H9 (cell line): ENCODE measurements around the gene HCN1. TPM values are rescaled to one million over a fixed set of nuclear protein-coding genes. Genes with fewer than 3 reads are reported as not detected.
"Not testable (repeated sequence)": the region's sequence is repeated elsewhere in the genome, so short reads cannot be mapped to it uniquely, and the experiment has no call there.

ENCODE experiments used
- DNase-seq: peaks from one replicate; pipeline ENCODE4 v3.0.0-alpha.2; 2017
- H2AFZ ChIP-seq: one replicate; pipeline ENCODE4 v1.6.1; 2013; ENCODE audit warnings: mild to moderate bottlenecking, low read length, control low read depth, moderate library complexity
- H2AK5ac ChIP-seq: 2 replicates; pipeline ENCODE4 v1.6.1; 2013; ENCODE audit warnings: low read length, control low read depth, mixed read lengths; ENCODE audit not compliant: insufficient read length
- H2BK120ac ChIP-seq: one replicate; pipeline ENCODE4 v1.6.1; 2013; ENCODE audit warnings: low read depth, mild to moderate bottlenecking, low read length, control low read depth, inconsistent platforms; ENCODE audit not compliant: poor library complexity, severe bottlenecking
- H2BK12ac ChIP-seq: 2 replicates; pipeline ENCODE4 v1.6.1; 2013; ENCODE audit warnings: low read length, control low read depth, mixed read lengths, low read depth; ENCODE audit not compliant: insufficient read length
- H2BK15ac ChIP-seq: 2 replicates; pipeline ENCODE4 v1.6.1; 2013; ENCODE audit warnings: low read depth, low read length, control low read depth
- H2BK20ac ChIP-seq: one replicate; pipeline ENCODE4 v1.6.1; 2013; ENCODE audit warnings: low read depth, mild to moderate bottlenecking, low read length, control low read depth, inconsistent platforms; ENCODE audit not compliant: poor library complexity, severe bottlenecking
- H2BK5ac ChIP-seq: 2 replicates; pipeline ENCODE4 v1.6.1; 2013; ENCODE audit warnings: low read length, control low read depth, mixed read lengths; ENCODE audit not compliant: insufficient read length
- H3K14ac ChIP-seq: 2 replicates; pipeline ENCODE4 v1.6.1; 2013; ENCODE audit warnings: low read length, control low read depth; ENCODE audit not compliant: insufficient read depth
- H3K18ac ChIP-seq: 2 replicates; pipeline ENCODE4 v1.6.1; 2013; ENCODE audit warnings: low read depth, mild to moderate bottlenecking, mixed read lengths, low read length, control low read depth; ENCODE audit not compliant: insufficient read length
- H3K23ac ChIP-seq: 2 replicates; pipeline ENCODE4 v1.6.1; 2013; ENCODE audit warnings: low read length, control low read depth, mixed read lengths, low read depth; ENCODE audit not compliant: insufficient read length
- H3K23me2 ChIP-seq: 2 replicates; pipeline ENCODE4 v1.6.1; 2013; ENCODE audit warnings: low read depth, mild to moderate bottlenecking, mixed read lengths, low read length, control low read depth; ENCODE audit not compliant: insufficient read length, poor library complexity, severe bottlenecking
- H3K27ac ChIP-seq: 2 replicates; pipeline ENCODE4 v1.5.1; 2013; ENCODE audit warnings: low read length, control low read depth, mixed read lengths, low read depth; ENCODE audit not compliant: insufficient read length
- H3K27me3 ChIP-seq: 2 replicates; pipeline ENCODE4 v1.6.1; 2013; ENCODE audit warnings: low read length, control low read depth, inconsistent platforms; ENCODE audit not compliant: insufficient read depth
- H3K4ac ChIP-seq: 2 replicates; pipeline ENCODE4 v1.6.1; 2013; ENCODE audit warnings: low read depth, mild to moderate bottlenecking, control low read depth, inconsistent platforms, low read length, moderate library complexity
- H3K4me1 ChIP-seq: 2 replicates; pipeline ENCODE4 v1.6.1; 2013; ENCODE audit warnings: low read length, control low read depth, inconsistent platforms; ENCODE audit not compliant: insufficient read depth
- H3K4me2 ChIP-seq: 2 replicates; pipeline ENCODE4 v1.6.1; 2013; ENCODE audit warnings: low read length, control low read depth, mixed read lengths; ENCODE audit not compliant: insufficient read length, insufficient read depth
- H3K56ac ChIP-seq: 2 replicates; pipeline ENCODE4 v1.6.1; 2013; ENCODE audit warnings: low read depth, mild to moderate bottlenecking, mixed read lengths, low read length, control low read depth; ENCODE audit not compliant: insufficient read length
- H3K79me1 ChIP-seq: 2 replicates; pipeline ENCODE4 v1.6.1; 2013; ENCODE audit warnings: low read depth, mild to moderate bottlenecking, moderate library complexity, low read length, control low read depth, inconsistent platforms; ENCODE audit not compliant: insufficient read depth, poor library complexity, severe bottlenecking
- H3K79me2 ChIP-seq: 2 replicates; pipeline ENCODE4 v1.6.1; 2013; ENCODE audit warnings: low read length, control low read depth, inconsistent platforms; ENCODE audit not compliant: insufficient read depth
- H3K9ac ChIP-seq: 2 replicates; pipeline ENCODE4 v1.6.1; 2013; ENCODE audit warnings: low read length, control low read depth, mixed read lengths; ENCODE audit not compliant: insufficient read length; ENCODE audit errors: extremely low read depth
- H3K9me3 ChIP-seq: one replicate; pipeline ENCODE4 v1.6.1; 2013; ENCODE audit warnings: low read depth, low read length, inconsistent platforms; ENCODE audit not compliant: control insufficient read depth
- H3T11ph ChIP-seq: one replicate; pipeline ENCODE4 v1.6.1; 2013; ENCODE audit warnings: mild to moderate bottlenecking, low read length, control low read depth, inconsistent platforms
- H4K20me1 ChIP-seq: one replicate; pipeline ENCODE4 v1.6.1; 2013; ENCODE audit not compliant: control insufficient read depth, insufficient read length, insufficient read depth
- H4K5ac ChIP-seq: 2 replicates; pipeline ENCODE4 v1.6.1; 2013; ENCODE audit warnings: low read depth, mild to moderate bottlenecking, mixed read lengths, low read length, control low read depth; ENCODE audit not compliant: insufficient read length
- H4K8ac ChIP-seq: replicated peaks from 2 replicates; pipeline ENCODE4 v1.6.1; 2013; ENCODE audit warnings: low read length, control low read depth, mixed read lengths, low read depth; ENCODE audit not compliant: insufficient read length
- H4K91ac ChIP-seq: 2 replicates; pipeline ENCODE4 v1.6.1; 2013; ENCODE audit warnings: low read depth, mild to moderate bottlenecking, moderate library complexity, mixed read lengths, low read length, control low read depth; ENCODE audit not compliant: insufficient read length
- H3K27ac Mint-ChIP-seq, 3 experiments: 2 replicates in 2 of 3; 3 replicates in 1 of 3; pipeline ENCODE4 v1.8.0; 2020 to 2021; ENCODE audit warnings: mixed read lengths in 3 of 3, mild to moderate bottlenecking in 1 of 3, moderate library complexity in 1 of 3
- H3K27me3 Mint-ChIP-seq: 2 replicates; pipeline ENCODE4 v1.8.0; 2021; ENCODE audit warnings: low read depth, mild to moderate bottlenecking, moderate library complexity, mixed read lengths
- H3K36me3 Mint-ChIP-seq, 3 experiments: 2 replicates in 2 of 3; 3 replicates in 1 of 3; pipeline ENCODE4 v1.8.0; 2020 to 2021; ENCODE audit warnings: low read depth in 3 of 3, mixed read lengths in 3 of 3; ENCODE audit not compliant: insufficient read depth in 1 of 3
- H3K4me1 Mint-ChIP-seq, 2 experiments: 2 replicates each; pipeline ENCODE4 v1.8.0; 2020; ENCODE audit warnings: mixed read lengths in 2 of 2
- H3K4me3 Mint-ChIP-seq, 2 experiments: 2 replicates in 1 of 2; 3 replicates in 1 of 2; pipeline ENCODE4 v1.8.0; 2020 to 2021; ENCODE audit warnings: mild to moderate bottlenecking in 2 of 2, mixed read lengths in 2 of 2, moderate library complexity in 1 of 2
- H3K9me3 Mint-ChIP-seq, 2 experiments: 2 replicates in 1 of 2; 3 replicates in 1 of 2; pipeline ENCODE4 v1.8.0; 2020; ENCODE audit warnings: mild to moderate bottlenecking in 2 of 2, mixed read lengths in 2 of 2, moderate library complexity in 1 of 2
- CTCF ChIP-seq: fragments of 200-600 bp; sonication (generic); conservative IDR thresholded peaks from 3 replicates; pipeline ENCODE4 v1.8.0; 2021; ENCODE audit warnings: antibody characterized with exemption, mild to moderate bottlenecking
- WGBS: extraction: QIAGEN DNeasy Blood & Tissue Kit; methylation state at CpG from one replicate; pipeline ENCODE4 v1.1.7; 2013; ENCODE audit warnings: missing lambda C conversion rate, low lambda C conversion rate, mixed read lengths; ENCODE audit not compliant: insufficient read length; ENCODE audit errors: extremely low coverage; 5-methylcytosine and 5-hydroxymethylcytosine counted together
- total RNA-seq: library from RNA; stranded (reverse); gene quantifications from 2 replicates; pipeline ENCODE4 v1.2.1, GENCODE V29; 2021

The HCN1 gene
- total RNA-seq, 1 experiment from 2014 or later, result 4.6 TPM

GRCh38 chr5:45596320-45596719 lies 99.9 kb downstream of the HCN1 start:
- Histone ChIP-seq H3K9me3 (no peaks in the 10 kb centered on the region), H3K18ac (no peak overlapping the region), H4K91ac (no peak overlapping the region), H4K8ac (no peak overlapping the region), H3K23ac (no peak overlapping the region), H3K27me3 (no peaks in the 10 kb centered on the region), H3K9ac (no peak overlapping the region), H2BK15ac (no peak overlapping the region), H3K4me2 (no peak overlapping the region), H2BK5ac (no peak overlapping the region), H3K56ac (no peak overlapping the region), H3K23me2 (no peaks in the 10 kb centered on the region), H2AFZ (no peak overlapping the region), H2BK12ac (no peak overlapping the region), H2AK5ac (no peak overlapping the region), H3K79me1 (no peaks in the 10 kb centered on the region), H3K79me2 (no peaks in the 10 kb centered on the region), H3K4ac (no peak overlapping the region), H3T11ph (no peak overlapping the region), H3K4me1 (no peaks in the 10 kb centered on the region), H3K27ac (no peak overlapping the region), H4K5ac (no peak overlapping the region), H4K20me1 (no peaks in the 10 kb centered on the region), H2BK20ac (no peak overlapping the region), H2BK120ac (no peak overlapping the region), H3K14ac (no peak overlapping the region)
- no peak for TF ChIP-seq CTCF
- peaks cover 0 to 7% (median 0%) of the 10 kb centered on the region in 3 experiments; a peak in 1 of 7 replicates for H3K36me3 Mint-ChIP-seq
- peaks cover 7 to 11% of the 10 kb centered on the region in 2 experiments; a peak in 3 of 4 replicates for H3K4me1 Mint-ChIP-seq
- peaks cover 0 to 9% of the 10 kb centered on the region in 2 experiments; a peak in 4 of 5 replicates for H3K9me3 Mint-ChIP-seq
- H3K27ac Mint-ChIP-seq, result no peak overlapping the region
- DNase-seq, result no peak
- H3K4me3 Mint-ChIP-seq, result no peak overlapping the region
- no peaks in the 10 kb centered on the region for H3K27me3 Mint-ChIP-seq

DNA sequence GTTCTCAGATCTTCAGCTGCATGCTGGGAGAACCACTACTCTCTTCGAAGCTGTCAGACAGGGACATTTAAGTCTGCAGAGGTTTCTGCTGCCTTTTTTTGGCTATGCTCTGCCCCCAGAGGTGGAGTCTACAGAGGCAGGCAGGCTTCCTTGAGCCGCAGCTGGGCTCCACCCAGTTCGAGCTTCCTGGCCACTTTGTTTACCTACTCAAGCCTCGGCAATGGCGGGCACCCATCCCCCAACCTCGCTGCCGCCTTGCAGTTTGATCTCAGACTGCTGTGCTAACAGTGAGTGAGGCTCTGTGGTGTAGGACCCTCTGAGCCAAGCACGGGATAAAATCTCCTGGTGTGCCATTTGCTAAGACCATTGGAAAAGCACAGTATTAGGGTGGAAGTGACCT lies 110.2 kb downstream of the HCN1 start:
- not testable (repeated sequence) for H3K4me1 ChIP-seq, H4K91ac ChIP-seq, H3K27ac ChIP-seq, H3K4me3 Mint-ChIP-seq, H2BK120ac ChIP-seq, H4K20me1 ChIP-seq, H3K4ac ChIP-seq, H3T11ph ChIP-seq, H4K8ac ChIP-seq, H3K18ac ChIP-seq, H3K23ac ChIP-seq, H3K79me1 ChIP-seq, H3K56ac ChIP-seq, H3K14ac ChIP-seq, H2BK5ac ChIP-seq, H2AK5ac ChIP-seq, H3K4me2 ChIP-seq, H3K4me1 Mint-ChIP-seq, H3K23me2 ChIP-seq, H3K9ac ChIP-seq, H4K5ac ChIP-seq, H3K27me3 ChIP-seq, H2AFZ ChIP-seq, H3K27ac Mint-ChIP-seq, DNase-seq, H2BK15ac ChIP-seq, H3K27me3 Mint-ChIP-seq, H3K79me2 ChIP-seq, H3K9me3 ChIP-seq, H2BK20ac ChIP-seq, H2BK12ac ChIP-seq
- H3K36me3 Mint-ChIP-seq, result peaks cover 6 to 23% (median 20%) of the 10 kb centered on the region in 3 experiments
- H3K9me3 Mint-ChIP-seq, result peaks cover 13 to 25% of the 10 kb centered on the region in 2 experiments
- WGBS, result no CpG with 5 or more reads among the region's 8 CpGs
